Measurements from ENCODE around the gene NR5A1. TPM values are rescaled to one million over a fixed set of nuclear protein-coding genes. Genes with fewer than 3 reads are reported as not detected.

NR5A1 gene
- total RNA-seq, 1 experiment from 2014 or later: not detected

DNA sequence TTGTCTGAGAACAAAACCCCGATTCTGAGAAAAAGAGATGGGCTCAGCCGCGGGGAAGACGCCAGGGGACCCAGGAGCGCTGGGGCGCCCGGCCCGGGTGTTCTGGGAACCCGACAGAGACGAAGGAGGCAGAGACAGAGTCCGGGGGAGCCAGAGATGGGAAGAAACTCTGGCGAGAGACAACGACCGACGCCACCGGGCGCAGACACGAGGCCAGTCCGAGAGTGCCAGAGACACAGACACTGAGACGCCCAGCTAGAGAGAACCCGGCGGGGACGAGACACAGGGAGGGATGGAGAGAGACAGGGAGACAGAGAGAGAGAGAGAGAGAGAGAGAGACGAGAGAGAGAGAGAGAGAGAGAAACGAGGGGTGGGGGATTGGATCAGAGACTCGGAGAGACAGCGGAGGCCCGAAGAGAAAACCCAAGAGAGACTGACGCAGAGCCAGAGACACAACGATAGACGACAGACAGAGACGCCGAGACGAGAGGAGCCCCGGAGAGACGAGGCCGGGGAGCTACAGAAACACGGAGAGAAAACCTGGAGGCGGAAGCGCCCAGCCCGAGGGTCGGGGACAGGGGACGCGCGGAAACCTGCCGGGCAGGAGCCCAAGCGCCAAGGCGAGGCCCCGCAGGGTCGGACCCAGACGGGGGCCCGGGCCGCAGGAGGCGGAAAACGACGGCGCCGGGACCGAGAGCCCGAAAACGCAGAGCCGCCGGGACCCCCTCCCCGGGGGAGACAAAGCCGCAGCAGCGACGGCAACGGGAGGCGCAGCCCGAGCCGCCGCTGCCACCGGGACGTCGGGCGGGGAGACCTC lies 3.3 kb downstream of the NR5A1 start:
- in situ Hi-C loops (cut with HindIII; ENCODE audit: low pct_unique_long_range_greater_than_20kb, low sequenced_read_pairs): no loop called here
- DNase-seq (ENCODE audit: low read depth, low spot score): no peak

GRCh38 chr9:124502711-124503702 lies 4.2 kb downstream of the NR5A1 start:
- in situ Hi-C loops (cut with HindIII; ENCODE audit: low pct_unique_long_range_greater_than_20kb, low sequenced_read_pairs): no loop called here
- DNase-seq (ENCODE audit: low read depth, low spot score): no peak

DNA sequence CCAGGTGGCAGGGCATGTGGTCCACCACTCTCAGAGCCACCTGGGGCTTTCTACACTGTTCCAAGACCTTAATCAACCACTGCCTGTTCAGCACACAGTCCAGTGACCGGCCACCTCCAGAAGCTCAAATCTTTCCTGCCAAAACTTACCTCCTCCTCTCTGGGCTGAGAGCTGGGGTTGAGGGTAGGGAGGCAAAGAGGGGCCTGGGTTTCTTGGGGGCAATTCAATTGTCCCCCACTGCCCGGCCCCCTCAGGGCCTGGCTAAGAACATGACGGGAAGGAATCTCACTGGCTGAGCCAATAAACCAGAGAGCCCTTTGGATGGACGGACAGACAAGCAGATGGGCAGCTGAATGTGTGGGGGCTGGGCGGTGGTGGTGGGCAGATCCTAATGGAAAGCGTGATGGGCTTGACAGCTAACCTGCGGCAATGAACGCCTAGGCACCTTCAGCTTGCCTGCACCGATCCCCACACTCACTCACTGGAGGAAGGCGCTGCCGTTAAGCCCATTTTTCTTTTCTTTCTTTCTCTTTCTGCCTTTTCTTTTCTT lies 5.4 kb downstream of the NR5A1 start:
- in situ Hi-C loops (cut with HindIII; ENCODE audit: low pct_unique_long_range_greater_than_20kb, low sequenced_read_pairs): no loop called here
- no peak for DNase-seq (ENCODE audit: low read depth, low spot score)

- in situ Hi-C loops (cut with HindIII; ENCODE audit: low pct_unique_long_range_greater_than_20kb, low sequenced_read_pairs): no loop called here
- DNase-seq (ENCODE audit: low read depth, low spot score): no peak
Measured at GRCh38 chr9:124500796-124501611, 6.2 kb downstream of the NR5A1 start.

- in situ Hi-C loops (cut with HindIII; ENCODE audit: low pct_unique_long_range_greater_than_20kb, low sequenced_read_pairs): no loop called here
- no peak for DNase-seq (ENCODE audit: low read depth, low spot score)
Measured at GRCh38 chr9:124500028-124500795, 7.0 kb downstream of the NR5A1 start.

GRCh38 chr9:124499216-124499615 lies 8.0 kb downstream of the NR5A1 start:
- in situ Hi-C loops (cut with HindIII; ENCODE audit: low pct_unique_long_range_greater_than_20kb, low sequenced_read_pairs): no loop called here

GRCh38 chr9:124498499-124499146 lies 8.6 kb downstream of the NR5A1 start:
- no peak for DNase-seq (ENCODE audit: low read depth, low spot score)
- in situ Hi-C loops (cut with HindIII; ENCODE audit: low pct_unique_long_range_greater_than_20kb, low sequenced_read_pairs): no loop called here

More at GRCh38 chr9:124499216-124499615, 8.0 kb downstream of the NR5A1 start:
- no peak for DNase-seq (ENCODE audit: low read depth, low spot score)

DNA sequence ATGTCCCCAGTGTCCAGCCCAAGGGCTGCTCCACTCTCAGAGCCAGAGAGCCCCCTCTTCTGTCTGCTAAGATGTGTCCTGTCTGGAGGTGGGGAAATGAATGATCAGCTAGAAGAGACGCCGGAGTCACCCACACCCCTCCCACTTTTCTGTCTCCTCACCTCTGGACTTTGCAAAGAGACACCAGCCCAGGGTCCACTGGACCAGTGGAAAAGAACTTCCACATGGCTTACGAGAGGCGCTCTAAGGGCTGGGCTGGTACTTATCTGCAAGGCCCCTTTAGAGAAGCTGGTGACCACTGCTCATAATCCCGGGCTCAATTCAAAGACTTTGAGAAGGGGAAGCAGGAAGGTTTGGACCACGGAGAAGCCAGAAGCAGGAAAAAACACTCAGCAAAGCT lies 9.2 kb downstream of the NR5A1 start:
- in situ Hi-C loops (cut with HindIII; ENCODE audit: low pct_unique_long_range_greater_than_20kb, low sequenced_read_pairs): no loop called here

DNA sequence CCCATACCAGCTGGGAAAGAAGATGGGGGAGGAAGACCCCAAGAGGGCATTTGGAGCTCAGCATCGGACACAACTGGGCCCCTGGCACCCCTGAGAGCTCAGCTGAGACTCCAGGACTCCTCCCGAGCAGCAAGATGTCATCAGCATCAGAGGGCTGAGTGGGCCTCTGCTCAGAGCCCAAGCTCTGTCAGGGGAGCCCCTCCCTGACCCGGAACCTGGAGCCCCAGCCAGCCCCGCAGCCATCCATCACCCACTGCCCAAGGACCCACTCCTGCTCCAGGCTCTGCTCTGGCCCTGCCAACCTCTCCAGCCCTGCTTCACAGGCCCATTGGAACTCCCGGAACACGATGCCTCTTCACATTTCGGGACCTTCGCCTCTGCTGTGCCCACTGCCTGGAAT lies 9.8 kb downstream of the NR5A1 start:
- in situ Hi-C loops (cut with HindIII; ENCODE audit: low pct_unique_long_range_greater_than_20kb, low sequenced_read_pairs): no loop called here
- DNase-seq (ENCODE audit: low read depth, low spot score): no peak

More for the DNA sequence above, 9.2 kb downstream of the NR5A1 start:
- no peak for DNase-seq (ENCODE audit: low read depth, low spot score)

GRCh38 chr9:124496463-124496862 lies 10.7 kb downstream of the NR5A1 start:
- in situ Hi-C loops (cut with HindIII; ENCODE audit: low pct_unique_long_range_greater_than_20kb, low sequenced_read_pairs): no loop called here

GRCh38 chr9:124496075-124496449 lies 11.1 kb downstream of the NR5A1 start:
- in situ Hi-C loops (cut with HindIII; ENCODE audit: low pct_unique_long_range_greater_than_20kb, low sequenced_read_pairs): no loop called here
- DNase-seq (ENCODE audit: low read depth, low spot score): no peak

More at GRCh38 chr9:124496463-124496862, 10.7 kb downstream of the NR5A1 start:
- DNase-seq (ENCODE audit: low read depth, low spot score): no peak

DNA sequence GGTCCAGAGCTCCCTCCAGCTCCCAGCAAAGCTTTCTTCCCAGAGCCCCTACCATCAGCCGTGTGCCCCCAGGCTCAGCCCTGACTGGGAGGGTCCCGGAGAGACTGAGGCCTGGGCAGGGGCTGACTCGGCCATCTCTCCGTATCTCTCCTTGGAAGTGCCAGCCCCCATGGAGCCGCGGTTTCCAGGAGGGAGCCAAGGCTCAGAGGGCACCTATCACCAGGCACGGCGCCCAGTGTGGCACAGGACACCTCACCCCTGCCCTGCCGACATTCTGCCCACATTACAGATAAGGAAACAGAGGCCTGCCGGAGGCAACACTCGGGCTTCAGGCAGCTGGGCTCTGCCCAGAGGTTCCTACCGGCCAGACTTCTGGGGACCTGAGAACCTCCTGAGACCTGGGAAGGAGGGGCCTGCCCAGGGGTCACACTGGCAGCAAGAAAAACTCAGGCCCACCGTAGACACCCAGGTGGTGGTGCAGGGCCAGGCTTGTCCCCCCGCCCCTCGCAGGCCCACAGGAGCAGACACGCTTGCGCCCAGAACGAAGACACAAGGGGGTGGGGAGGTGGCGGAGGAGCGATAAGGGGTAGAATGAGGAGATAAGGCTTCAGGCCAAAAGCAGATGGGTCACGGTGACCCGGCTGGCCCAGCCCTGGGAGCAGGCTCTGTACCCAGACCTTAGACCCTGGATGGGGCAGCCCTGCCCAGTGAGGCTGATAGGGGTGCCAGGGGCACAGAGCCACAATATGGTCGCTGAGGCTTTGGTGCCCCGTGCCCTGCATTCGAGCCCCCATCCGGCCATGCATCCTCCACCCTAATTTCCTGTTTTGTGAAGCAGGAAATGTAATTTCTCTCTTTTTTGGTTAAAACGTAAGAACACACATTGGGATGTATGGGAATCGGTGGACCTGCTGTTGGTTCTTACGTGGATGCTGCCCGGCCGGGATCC lies 11.8 kb downstream of the NR5A1 start:
- no peak for DNase-seq (ENCODE audit: low read depth, low spot score)
- in situ Hi-C loops (cut with HindIII; ENCODE audit: low pct_unique_long_range_greater_than_20kb, low sequenced_read_pairs): no loop called here

DNA sequence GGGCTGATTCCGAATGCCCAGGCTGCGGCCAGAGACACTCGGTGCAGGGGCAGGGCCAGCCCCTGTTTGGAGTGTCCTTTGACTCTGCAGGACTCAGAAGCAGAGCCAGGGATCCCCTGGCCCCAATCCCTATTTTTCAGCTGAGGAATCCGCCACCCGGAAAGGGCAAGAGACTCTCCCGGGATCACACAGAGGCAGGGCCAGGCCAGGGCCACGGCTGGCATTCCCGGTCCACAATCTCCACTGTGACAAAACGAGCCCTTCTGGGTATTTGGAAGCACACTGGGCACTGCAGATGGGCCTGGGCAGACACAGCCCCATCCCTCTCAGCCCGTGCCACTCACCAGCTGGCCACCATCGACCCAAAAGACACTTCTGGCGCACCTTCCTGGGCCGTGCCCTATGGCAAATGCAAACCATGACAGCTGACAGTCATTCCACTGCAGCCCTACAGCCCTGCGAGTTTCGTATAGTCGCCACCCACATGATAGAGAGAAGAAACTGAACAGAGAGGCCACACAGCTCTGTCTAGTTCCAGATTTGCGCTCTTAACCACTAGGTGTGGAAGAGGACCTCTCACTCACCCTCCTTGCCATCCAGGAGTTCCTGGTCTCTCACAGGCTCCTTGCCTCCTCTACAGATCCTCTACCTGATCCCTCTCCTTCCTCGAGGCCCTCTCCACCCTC lies 13.3 kb downstream of the NR5A1 start:
- DNase-seq (ENCODE audit: low read depth, low spot score): no peak
- in situ Hi-C loops (cut with HindIII; ENCODE audit: low pct_unique_long_range_greater_than_20kb, low sequenced_read_pairs): no loop called here

DNA sequence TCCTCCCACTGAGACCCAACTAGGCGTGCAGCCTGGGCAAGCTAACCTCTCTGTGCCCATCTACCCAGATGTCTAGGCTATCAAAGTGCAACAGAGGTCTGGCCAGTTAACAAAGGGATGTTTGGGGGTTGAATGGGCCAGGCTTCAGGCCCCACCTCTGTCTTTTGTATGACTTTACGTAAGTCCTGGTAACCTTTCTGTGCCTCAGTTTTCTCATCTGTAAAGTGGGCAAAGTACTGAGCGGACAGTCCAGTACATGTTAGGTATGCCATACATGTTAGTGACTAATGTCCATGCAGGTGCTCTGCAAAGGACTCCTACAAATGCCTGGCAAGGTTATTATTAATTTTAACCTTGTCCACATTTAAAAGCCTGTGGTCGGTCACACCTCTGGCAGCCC lies 14.0 kb downstream of the NR5A1 start:
- in situ Hi-C loops (cut with HindIII; ENCODE audit: low pct_unique_long_range_greater_than_20kb, low sequenced_read_pairs): no loop called here
- DNase-seq (ENCODE audit: low read depth, low spot score): no peak

GRCh38 chr9:124492818-124493217 lies 14.4 kb downstream of the NR5A1 start:
- no peak for DNase-seq (ENCODE audit: low read depth, low spot score)
- in situ Hi-C loops (cut with HindIII; ENCODE audit: low pct_unique_long_range_greater_than_20kb, low sequenced_read_pairs): no loop called here
